Osteocyte (in vitro differentiated cells): ENCODE data around the gene SUMO3. TPM values are rescaled to one million over a fixed set of nuclear protein-coding genes. Genes with fewer than 3 reads are reported as not detected.

ENCODE experiments used
- DNase-seq: peaks from one replicate; pipeline ENCODE4 v3.0.0; 2021; ENCODE audit warnings: mixed read lengths; ENCODE audit not compliant: unreplicated experiment; ENCODE audit errors: extremely low spot score
- H3K27ac Mint-ChIP-seq: one replicate; pipeline ENCODE4 v1.8.0; 2021; ENCODE audit warnings: mild to moderate bottlenecking, mixed read lengths; ENCODE audit not compliant: unreplicated experiment
- H3K27me3 Mint-ChIP-seq: one replicate; pipeline ENCODE4 v1.8.0; 2021; ENCODE audit warnings: mixed read lengths; ENCODE audit not compliant: unreplicated experiment
- H3K36me3 Mint-ChIP-seq: one replicate; pipeline ENCODE4 v1.8.0; 2021; ENCODE audit warnings: mixed read lengths; ENCODE audit not compliant: unreplicated experiment
- H3K4me1 Mint-ChIP-seq: one replicate; pipeline ENCODE4 v1.8.0; 2021; ENCODE audit warnings: mixed read lengths; ENCODE audit not compliant: unreplicated experiment
- H3K4me3 Mint-ChIP-seq: one replicate; pipeline ENCODE4 v1.8.0; 2021; ENCODE audit warnings: mild to moderate bottlenecking, moderate library complexity, mixed read lengths; ENCODE audit not compliant: unreplicated experiment
- H3K9me3 Mint-ChIP-seq: one replicate; pipeline ENCODE4 v1.8.0; 2021; ENCODE audit warnings: mixed read lengths; ENCODE audit not compliant: unreplicated experiment
- total RNA-seq: library from RNA; stranded (reverse); gene quantifications from 2 replicates; pipeline ENCODE4 v1.2.1, GENCODE V29; 2021
- TF ChIP-seq, protein P1 (sequence below): fragments of 200-600 bp; sonication (generic); IDR thresholded peaks from 2 replicates; pipeline ENCODE4 v1.5.0; 2021; ENCODE audit warnings: antibody characterized with exemption, mild to moderate bottlenecking, moderate library complexity

The SUMO3 gene
- total RNA-seq, 1 donor from 2014 or later: 69.6 TPM

DNA sequence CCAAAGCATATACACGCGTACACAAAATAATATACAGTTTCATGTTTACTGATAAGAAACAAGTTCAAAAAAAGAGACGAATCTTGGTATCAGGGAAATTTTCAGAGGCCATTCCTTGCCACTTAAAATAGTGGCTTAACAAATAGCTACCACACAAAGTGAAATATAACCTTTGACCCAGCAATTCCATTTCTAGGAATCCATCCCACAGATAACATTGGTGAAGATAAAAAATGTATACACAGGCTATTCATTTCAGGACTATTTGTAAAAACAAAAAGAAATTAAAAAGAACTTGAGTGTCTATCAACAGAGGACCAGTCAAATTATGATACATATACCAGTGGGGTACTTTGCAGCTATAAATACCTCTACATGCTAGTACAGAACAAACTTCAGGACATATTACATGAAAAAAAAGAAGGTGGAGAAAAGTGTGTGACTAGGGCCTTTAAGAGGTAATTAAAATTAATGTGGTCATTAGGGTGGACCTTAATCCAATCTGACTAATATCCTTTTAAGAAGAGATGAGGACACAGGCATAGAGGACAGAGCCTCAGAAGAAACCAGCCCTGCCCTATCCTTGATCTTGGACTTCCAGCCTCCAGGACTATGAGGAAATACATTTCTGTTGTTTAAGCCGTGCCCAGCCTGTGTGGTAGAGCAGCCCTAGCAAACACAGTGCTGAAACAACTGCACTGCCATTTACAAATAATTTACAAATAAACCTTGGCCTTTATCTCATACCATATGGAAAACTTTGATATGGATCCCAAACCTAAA lies 24.1 kb downstream of the SUMO3 start:
- H3K27ac Mint-ChIP-seq: no peak overlapping the region
- peaks cover 17% of the 10 kb centered on the region for H3K36me3 Mint-ChIP-seq
- peaks cover 12% of the 10 kb centered on the region for H3K4me1 Mint-ChIP-seq
- TF ChIP-seq, protein P1, sequence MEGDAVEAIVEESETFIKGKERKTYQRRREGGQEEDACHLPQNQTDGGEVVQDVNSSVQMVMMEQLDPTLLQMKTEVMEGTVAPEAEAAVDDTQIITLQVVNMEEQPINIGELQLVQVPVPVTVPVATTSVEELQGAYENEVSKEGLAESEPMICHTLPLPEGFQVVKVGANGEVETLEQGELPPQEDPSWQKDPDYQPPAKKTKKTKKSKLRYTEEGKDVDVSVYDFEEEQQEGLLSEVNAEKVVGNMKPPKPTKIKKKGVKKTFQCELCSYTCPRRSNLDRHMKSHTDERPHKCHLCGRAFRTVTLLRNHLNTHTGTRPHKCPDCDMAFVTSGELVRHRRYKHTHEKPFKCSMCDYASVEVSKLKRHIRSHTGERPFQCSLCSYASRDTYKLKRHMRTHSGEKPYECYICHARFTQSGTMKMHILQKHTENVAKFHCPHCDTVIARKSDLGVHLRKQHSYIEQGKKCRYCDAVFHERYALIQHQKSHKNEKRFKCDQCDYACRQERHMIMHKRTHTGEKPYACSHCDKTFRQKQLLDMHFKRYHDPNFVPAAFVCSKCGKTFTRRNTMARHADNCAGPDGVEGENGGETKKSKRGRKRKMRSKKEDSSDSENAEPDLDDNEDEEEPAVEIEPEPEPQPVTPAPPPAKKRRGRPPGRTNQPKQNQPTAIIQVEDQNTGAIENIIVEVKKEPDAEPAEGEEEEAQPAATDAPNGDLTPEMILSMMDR: no peak
- no peaks in the 10 kb centered on the region for H3K27me3 Mint-ChIP-seq
- H3K9me3 Mint-ChIP-seq: no peaks in the 10 kb centered on the region
- DNase-seq: no peak
- H3K4me3 Mint-ChIP-seq: no peak overlapping the region

DNA sequence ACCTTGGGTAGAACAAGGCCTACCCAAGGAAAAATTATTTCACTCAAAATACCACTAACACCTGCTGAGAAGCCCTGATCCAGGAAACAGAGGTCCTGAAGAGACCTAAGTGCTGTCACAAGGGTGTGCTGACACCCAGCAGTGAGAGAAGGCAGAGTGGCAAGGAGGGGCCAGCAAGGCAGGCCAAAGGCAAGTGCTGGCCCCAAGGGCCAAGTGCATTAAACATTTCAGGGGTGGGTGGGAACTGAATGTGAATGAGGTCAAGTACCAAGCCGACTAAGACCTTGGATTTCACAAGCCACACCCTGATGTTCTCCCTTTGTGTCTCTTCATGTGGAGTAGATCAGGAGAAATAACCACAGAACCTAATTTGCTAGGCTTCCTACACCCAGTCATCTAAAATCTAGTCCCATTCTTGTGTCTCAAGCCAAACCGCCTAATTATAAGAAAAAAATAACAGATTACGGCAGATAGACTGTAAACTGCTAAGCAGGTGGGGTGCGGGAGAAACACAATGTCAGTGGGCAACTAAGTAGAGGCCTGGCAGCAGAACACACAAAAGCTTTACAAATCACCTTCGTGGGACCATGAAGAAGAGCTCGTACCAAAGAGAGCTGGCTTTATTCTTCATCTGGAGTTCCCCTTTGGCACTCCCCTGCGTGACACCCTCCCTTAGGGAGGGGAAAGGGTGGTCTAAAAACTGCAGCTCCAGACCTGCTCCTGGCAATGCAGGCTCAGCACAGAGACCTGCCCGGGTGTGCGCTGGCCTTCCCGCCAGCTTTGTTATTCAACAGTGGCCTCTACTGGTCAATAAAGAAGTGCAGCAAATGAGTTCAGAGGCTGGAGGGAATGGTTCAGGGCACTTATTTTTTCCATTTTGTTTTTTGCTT lies 24.9 kb downstream of the SUMO3 start:
- Mint-ChIP-seq H3K27me3 (no peaks in the 10 kb centered on the region), H3K9me3 (no peaks in the 10 kb centered on the region), H3K4me3 (no peak overlapping the region), H3K36me3 (peaks cover 14% of the 10 kb centered on the region), H3K27ac (no peak overlapping the region), H3K4me1 (peaks cover 12% of the 10 kb centered on the region)
- TF ChIP-seq, protein P1: peak; percentile 87
- no peak for DNase-seq

DNA sequence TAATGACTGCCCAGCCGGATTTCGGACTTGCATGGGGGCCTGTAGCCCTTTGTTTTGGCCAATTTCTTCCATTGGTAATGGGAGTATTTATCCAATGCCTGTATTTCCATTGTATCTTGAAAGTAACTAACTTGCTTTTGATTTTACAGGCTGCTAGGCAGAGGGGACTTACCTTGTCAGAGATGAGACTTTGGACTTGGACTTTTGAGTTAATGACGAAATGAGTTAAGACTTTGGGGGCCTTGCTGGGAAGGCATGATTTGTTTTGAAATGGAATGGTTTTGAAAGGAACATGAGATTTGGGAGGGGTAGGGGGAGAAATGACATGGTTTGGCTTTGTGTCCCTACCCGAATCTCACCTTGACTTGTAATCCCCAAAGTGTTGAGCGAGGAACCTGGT lies 25.9 kb downstream of the SUMO3 start:
- Mint-ChIP-seq H3K4me3 (no peak overlapping the region), H3K36me3 (peaks cover 12% of the 10 kb centered on the region), H3K27ac (no peak overlapping the region), H3K27me3 (no peaks in the 10 kb centered on the region), H3K9me3 (no peaks in the 10 kb centered on the region), H3K4me1 (peaks cover 12% of the 10 kb centered on the region)
- DNase-seq: no peak
- TF ChIP-seq, protein P1: no peak

DNA sequence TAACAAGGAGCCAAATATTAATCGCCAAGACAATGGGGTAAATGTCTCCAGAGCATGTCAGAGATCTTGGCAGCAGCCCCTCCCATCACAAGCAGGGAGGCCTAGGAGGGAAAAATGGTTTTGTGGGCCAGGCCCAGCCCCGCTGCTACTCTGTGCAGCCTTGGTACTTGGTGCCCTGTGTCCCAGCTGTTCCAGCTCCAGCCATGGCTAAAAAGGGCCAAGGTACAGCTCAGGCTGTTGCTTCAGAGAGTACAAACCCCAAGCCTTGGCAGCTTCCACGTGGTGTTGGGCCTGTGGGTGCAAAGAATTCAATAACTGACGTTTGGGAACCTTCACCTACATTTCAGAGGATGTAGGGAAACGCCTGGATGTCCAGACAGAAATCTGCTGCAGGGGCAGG lies 26.6 kb downstream of the SUMO3 start:
- Mint-ChIP-seq H3K4me1 (peaks cover 12% of the 10 kb centered on the region), H3K27me3 (no peaks in the 10 kb centered on the region), H3K36me3 (peaks cover 11% of the 10 kb centered on the region), H3K4me3 (no peak overlapping the region), H3K9me3 (no peaks in the 10 kb centered on the region), H3K27ac (no peak overlapping the region)
- TF ChIP-seq, protein P1: no peak
- no peak for DNase-seq

DNA sequence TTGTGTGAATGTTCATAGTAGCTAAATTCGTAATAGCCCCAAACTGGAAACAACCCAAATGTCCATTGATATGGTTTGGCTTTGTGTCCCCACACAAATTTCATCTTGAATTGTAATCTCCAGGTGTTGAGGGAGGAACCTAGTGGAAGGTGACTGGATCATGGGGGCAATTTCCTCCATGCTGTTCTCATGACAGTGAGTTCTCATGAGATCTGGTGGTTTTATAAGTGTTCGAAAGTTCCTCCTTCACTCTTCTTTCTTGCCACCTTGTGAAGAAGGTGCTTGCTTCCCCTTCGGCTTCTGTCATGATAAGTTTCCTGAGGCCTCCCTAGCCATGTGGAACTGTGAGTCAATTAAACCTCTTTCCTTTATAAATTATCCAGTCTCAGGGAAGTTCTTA lies 27.5 kb downstream of the SUMO3 start:
- Mint-ChIP-seq H3K4me3 (no peak overlapping the region), H3K36me3 (peaks cover 17% of the 10 kb centered on the region), H3K4me1 (peaks cover 20% of the 10 kb centered on the region)

More for the DNA sequence above, 27.5 kb downstream of the SUMO3 start:
- Mint-ChIP-seq H3K9me3 (no peaks in the 10 kb centered on the region), H3K27me3 (no peaks in the 10 kb centered on the region), H3K27ac (no peak overlapping the region)
- DNase-seq: no peak
- TF ChIP-seq, protein P1: no peak
